ENCODE measurements around the gene CCDC88C. TPM values are rescaled to one million over a fixed set of nuclear protein-coding genes. Genes with fewer than 3 reads are reported as not detected.

The CCDC88C gene
- total RNA-seq (2022; extraction: Qiagen RNA extraction) = 5.4 to 7.2 TPM (median 6.3 TPM) in 5 replicates

GRCh38 chr14:91417120-91417982 lies at the start of gene CCDC88C:
CCDC88C (minus strand) TSS chr14:91417820; CDS start chr14:91417690, 130 bp downstream.

GRCh38 chr14:91244501-91244901 lies 173.1 kb downstream of the CCDC88C start, which contains the start of gene GPR68:
GPR68 (minus strand) TSS chr14:91244704; CDS start chr14:91235050, 9,654 bp downstream.

Other genes starting within 250 kb of the CCDC88C start
- gene GPR68, start 173.1 kb downstream of the CCDC88C start, total RNA-seq (2022; extraction: Qiagen RNA extraction) = 0.20 to 0.48 TPM (median 0.29 TPM) in 5 replicates
- gene PPP4R3A, start 92.5 kb upstream of the CCDC88C start, total RNA-seq (2022; extraction: Qiagen RNA extraction) = 85.3 to 94.0 TPM (median 90.6 TPM) in 5 replicates